Esophagus (tissue), 2 donors: Measurements from ENCODE around the gene REXO1. TPM values are rescaled to one million over a fixed set of nuclear protein-coding genes. Genes with fewer than 3 reads are reported as not detected.
"Not testable (repeated sequence)": the region's sequence is repeated elsewhere in the genome, so short reads cannot be mapped to it uniquely, and the experiment has no call there.

ENCODE experiments used
- H3K27ac ChIP-seq, 2 donors: one replicate each; pipeline ENCODE4 v1.5.1; 2013; ENCODE audit warnings: low read depth in 2 of 2, mild to moderate bottlenecking in 2 of 2, inconsistent platforms in 1 of 2, low read length in 1 of 2, moderate library complexity in 1 of 2
- H3K27me3 ChIP-seq, 2 donors: one replicate each; pipeline ENCODE4 v1.6.1; 2013; ENCODE audit warnings: low read length in 2 of 2, control low read depth in 1 of 2, mild to moderate bottlenecking in 1 of 2; ENCODE audit not compliant: insufficient read depth in 2 of 2, control insufficient read depth in 1 of 2
- H3K36me3 ChIP-seq, 2 donors: one replicate each; pipeline ENCODE4 v1.6.1; 2013; ENCODE audit warnings: low read length in 1 of 2; ENCODE audit not compliant: control insufficient read depth in 2 of 2, insufficient read depth in 2 of 2
- H3K4me1 ChIP-seq, 2 donors: one replicate each; pipeline ENCODE4 v1.6.1; 2013; ENCODE audit warnings: low read length in 1 of 2; ENCODE audit not compliant: control insufficient read depth in 2 of 2, insufficient read depth in 2 of 2
- H3K4me3 ChIP-seq, 2 donors: one replicate each; pipeline ENCODE4 v1.5.1; 2013; ENCODE audit warnings: low read length in 2 of 2, mild to moderate bottlenecking in 2 of 2, low read depth in 1 of 2, moderate library complexity in 1 of 2
- H3K9me3 ChIP-seq, 2 donors: one replicate each; pipeline ENCODE4 v1.6.1; 2013; ENCODE audit warnings: mild to moderate bottlenecking in 2 of 2, low read depth in 1 of 2, low read length in 1 of 2, moderate library complexity in 1 of 2; ENCODE audit not compliant: control insufficient read depth in 2 of 2, insufficient read depth in 1 of 2
- WGBS, 2 donors: extraction: QIAGEN DNeasy Blood & Tissue Kit; methylation state at CpG; one replicate each; pipeline ENCODE4 v1.1.7; 2013; 5-methylcytosine and 5-hydroxymethylcytosine counted together
- polyA plus RNA-seq, 2 donors: library from polyadenylated mRNA; stranded (reverse); fragments of 200-250 nt; gene quantifications; one replicate each; pipeline ENCODE4 v1.2.3, GENCODE V29; 2013
- donor health status: healthy with polysubstance abuse.
- donor health status: Bipolar disorder and iron deficiency.

Gene REXO1
- polyA plus RNA-seq, 2 donors = 13.9 to 27.4 TPM

GRCh38 chr19:1799695-1800342, 48.5 kb downstream of the REXO1 start:
- no peaks in the 10 kb centered on the region for H3K9me3 ChIP-seq
- no peaks in the 10 kb centered on the region for H3K27me3 ChIP-seq
- peaks cover 0 to 10% of the 10 kb centered on the region in 2 donors for H3K4me1 ChIP-seq
- H3K36me3 ChIP-seq = no peaks in the 10 kb centered on the region
- no peak overlapping the region for H3K27ac ChIP-seq
- WGBS, 2 donors = 81 to 83% methylated on average over 36 of the region's 36 CpGs
- no peak overlapping the region for H3K4me3 ChIP-seq

GRCh38 chr19:1797313-1797712, 51.0 kb downstream of the REXO1 start:
- H3K4me3 ChIP-seq, H3K9me3 ChIP-seq, H3K27ac ChIP-seq, H3K27me3 ChIP-seq, H3K36me3 ChIP-seq: not testable (repeated sequence)
- peaks cover 0 to 10% of the 10 kb centered on the region in 2 donors for H3K4me1 ChIP-seq
- 87 to 90% methylated on average over 7 of the region's 7 CpGs for WGBS, 2 donors

- H3K27me3 ChIP-seq = no peaks in the 10 kb centered on the region
- H3K36me3 ChIP-seq = no peaks in the 10 kb centered on the region
- WGBS, 2 donors = 47 to 54% methylated on average over 51 to 52 of the region's 52 CpGs
- no peak overlapping the region for H3K27ac ChIP-seq
- H3K4me3 ChIP-seq = no peak overlapping the region
- peaks cover 0 to 10% of the 10 kb centered on the region in 2 donors for H3K4me1 ChIP-seq
- H3K9me3 ChIP-seq = no peaks in the 10 kb centered on the region
Measured at GRCh38 chr19:1796395-1797142, 51.7 kb downstream of the REXO1 start.

- peaks cover 0 to 3% of the 10 kb centered on the region in 2 donors for H3K27me3 ChIP-seq
- H3K36me3 ChIP-seq = no peaks in the 10 kb centered on the region
- no peak overlapping the region for H3K4me3 ChIP-seq
- H3K4me1 ChIP-seq = peaks cover 2 to 10% of the 10 kb centered on the region in 2 donors
- H3K27ac ChIP-seq = no peak overlapping the region
- WGBS, 2 donors = 60 to 70% methylated on average over 20 of the region's 20 CpGs
- H3K9me3 ChIP-seq = no peaks in the 10 kb centered on the region
Measured at GRCh38 chr19:1794424-1795172, 53.7 kb downstream of the REXO1 start.

GRCh38 chr19:1791879-1792278, 56.4 kb downstream of the REXO1 start:
- no peak overlapping the region for H3K4me3 ChIP-seq

DNA sequence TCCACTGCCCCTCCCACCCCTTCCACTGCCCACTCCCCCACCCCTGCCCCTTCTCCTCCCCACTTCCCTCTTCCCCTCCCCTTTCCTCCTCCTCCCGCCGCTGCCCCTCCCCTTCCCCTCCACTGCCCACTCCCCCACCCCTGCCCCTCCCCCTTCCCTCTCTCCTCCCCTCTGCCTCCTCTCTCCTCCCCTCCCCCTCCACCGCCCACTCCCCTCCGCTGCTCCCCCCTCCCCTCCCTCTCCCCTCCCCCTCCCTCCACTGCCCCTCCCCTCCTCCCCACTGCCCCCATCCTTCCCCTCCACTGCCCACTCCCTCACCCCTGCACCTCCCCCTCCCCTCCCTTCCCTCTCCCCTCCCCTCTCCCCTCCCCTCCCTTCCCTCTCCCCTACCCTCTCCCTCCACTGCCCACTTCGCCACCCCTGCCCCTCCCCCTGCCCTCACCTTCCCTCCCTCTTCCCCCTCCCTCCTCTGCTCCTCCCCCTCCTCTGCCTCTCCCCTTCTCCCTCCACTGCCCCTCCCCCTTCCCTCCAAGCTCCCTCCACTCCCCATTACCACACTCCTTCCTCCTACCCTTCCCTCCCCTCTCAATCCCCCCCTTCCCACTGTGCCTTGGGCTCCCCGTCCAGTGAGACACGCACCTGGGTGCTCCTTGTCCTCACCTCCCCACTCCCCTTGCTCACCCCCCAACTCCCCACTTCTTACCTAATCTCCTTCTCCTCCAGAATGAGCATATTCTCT, 58.1 kb downstream of the REXO1 start:
- Histone ChIP-seq H3K4me1 (peaks cover 0 to 7% of the 10 kb centered on the region in 2 donors), H3K9me3 (no peaks in the 10 kb centered on the region), H3K36me3 (no peaks in the 10 kb centered on the region), H3K27me3 (peaks cover 0 to 5% of the 10 kb centered on the region in 2 donors), H3K4me3 (no peak overlapping the region), H3K27ac (no peak overlapping the region)
- WGBS, 2 donors = 17 to 38% methylated on average over 5 to 6 of the region's 7 CpGs

More at GRCh38 chr19:1791879-1792278, 56.4 kb downstream of the REXO1 start:
- Histone ChIP-seq H3K9me3 (no peaks in the 10 kb centered on the region), H3K27ac (no peak overlapping the region), H3K27me3 (peaks cover 0 to 5% of the 10 kb centered on the region in 2 donors), H3K36me3 (no peaks in the 10 kb centered on the region), H3K4me1 (peaks cover 7 to 10% of the 10 kb centered on the region in 2 donors)
- 82% methylated on average over 14 of the region's 14 CpGs for WGBS, 2 donors

- no peaks in the 10 kb centered on the region for H3K9me3 ChIP-seq
- H3K4me3 ChIP-seq = no peak overlapping the region
- 16 to 20% methylated on average over 40 to 59 of the region's 59 CpGs for WGBS, 2 donors
- peaks cover 0 to 5% of the 10 kb centered on the region in 2 donors for H3K27me3 ChIP-seq
- peaks cover 0 to 7% of the 10 kb centered on the region in 2 donors for H3K4me1 ChIP-seq
- H3K36me3 ChIP-seq = no peaks in the 10 kb centered on the region
- H3K27ac ChIP-seq = no peak overlapping the region
Measured at GRCh38 chr19:1789261-1790041, 58.8 kb downstream of the REXO1 start.

- 47 to 59% methylated on average over 8 of the region's 8 CpGs for WGBS, 2 donors
- no peak overlapping the region for H3K4me3 ChIP-seq
- H3K9me3 ChIP-seq = peaks cover 0 to 9% of the 10 kb centered on the region in 2 donors
- no peaks in the 10 kb centered on the region for H3K36me3 ChIP-seq
- H3K27me3 ChIP-seq = peaks cover 0 to 8% of the 10 kb centered on the region in 2 donors
- no peak overlapping the region for H3K27ac ChIP-seq
- H3K4me1 ChIP-seq = peaks cover 0 to 7% of the 10 kb centered on the region in 2 donors
Measured at GRCh38 chr19:1787116-1787515, 61.2 kb downstream of the REXO1 start.
